Measurements from ENCODE around the gene CTRB1. TPM values are rescaled to one million over a fixed set of nuclear protein-coding genes. Genes with fewer than 3 reads are reported as not detected.

The CTRB1 gene
- total and polyA plus RNA-seq, 2 of the 8 experiments (the other 6 are each of a cell fraction or from before 2014, with no cell fraction given), result not detected

- no peak for TF ChIP-seq SIN3A (conservative IDR thresholded peaks at IDR 0.05 in 1 of 2, IDR thresholded peaks at IDR 0.05 in 1 of 2; ENCODE audit: low read depth in 1 of 2, low read length in 2 of 2)
- no peak for TF ChIP-seq HDAC6 (IDR thresholded peaks at IDR 0.05; ENCODE audit: low read depth, low read length)
- no peak for TF ChIP-seq RNF2 (IDR thresholded peaks at IDR 0.05; ENCODE audit: borderline replicate concordance, low read depth, low read length, missing control alignments, poor library complexity, severe bottlenecking)
- TF ChIP-seq RFX5 (IDR thresholded peaks at IDR 0.05; ENCODE audit: borderline replicate concordance, low read depth, low read length), result no peak
- no peak for TF ChIP-seq BACH1 (IDR thresholded peaks at IDR 0.05; ENCODE audit: low read length)
- no peak for TF ChIP-seq BCL11A (IDR thresholded peaks at IDR 0.05; ENCODE audit: low read depth in 2 of 2, low read length in 2 of 2)
- no peak for TF ChIP-seq POU5F1 (IDR thresholded peaks at IDR 0.05; ENCODE audit: low read depth, low read length)
- peak; percentile 43; the same call in 1 of the 2 replicates for TF ChIP-seq TAF1 (IDR thresholded peaks at IDR 0.05; ENCODE audit: low read depth, low read length)
- peak; percentile 61; the same call in 1 of the 2 replicates for TF ChIP-seq TEAD4 (IDR thresholded peaks at IDR 0.05; ENCODE audit: low read depth, low read length)
- TF ChIP-seq MAX (IDR thresholded peaks at IDR 0.05), result 0 out of 2 replicates have a peak, but pooled peaks have one; percentile 19
- TF ChIP-seq GTF2F1 (IDR thresholded peaks at IDR 0.05; ENCODE audit: borderline replicate concordance, low read depth, low read length), result no peak
- TF ChIP-seq NANOG (IDR thresholded peaks at IDR 0.05; ENCODE audit: insufficient read depth, low read depth, low read length, poor library complexity, severe bottlenecking), result no peak
- TF ChIP-seq FOSL1 (IDR thresholded peaks at IDR 0.05; ENCODE audit: insufficient read depth, low read depth, low read length), result no peak
- peak; percentile 93 for TF ChIP-seq SRF (IDR thresholded peaks at IDR 0.05; ENCODE audit: low read depth, low read length)
- no peak for TF ChIP-seq RXRA (IDR thresholded peaks at IDR 0.05; ENCODE audit: insufficient read depth, low read depth, low read length)
- TF ChIP-seq JUND (IDR thresholded peaks at IDR 0.05; ENCODE audit: low read length), result peak; percentile 96
- no peak for TF ChIP-seq ATF2 (IDR thresholded peaks at IDR 0.05; ENCODE audit: low read length)
- no peak for TF ChIP-seq KDM5A (IDR thresholded peaks at IDR 0.05; ENCODE audit: low read length)
Measured at GRCh38 chr16:75244844-75245758, 26.3 kb downstream of the CTRB1 start (continued).
